Fibroblast of lung (primary cell): Measurements from ENCODE around the gene FAF2. TPM values are rescaled to one million over a fixed set of nuclear protein-coding genes. Genes with fewer than 3 reads are reported as not detected.

Source experiments
- DNase-seq, 2 donors: peaks; one replicate each; pipeline versions ENCODE4 v3.0.0 to v3.0.0-alpha.2; 2010; ENCODE audit warnings: low read depth in 2 of 2
- H2AFZ ChIP-seq: 2 replicates; pipeline ENCODE4 v1.5.1; 2012; ENCODE audit warnings: low read length, control low read depth, inconsistent platforms
- H3K27ac ChIP-seq: 2 replicates; pipeline ENCODE4 v1.5.1; 2011; ENCODE audit warnings: low read length, control low read depth; ENCODE audit not compliant: insufficient read depth
- H3K27me3 ChIP-seq: 2 replicates; pipeline ENCODE4 v1.5.1; 2011; ENCODE audit warnings: mild to moderate bottlenecking, low read length; ENCODE audit not compliant: control insufficient read depth, insufficient read depth
- H3K36me3 ChIP-seq: 2 replicates; pipeline ENCODE4 v1.5.1; 2011; ENCODE audit warnings: low read length; ENCODE audit not compliant: control insufficient read depth, insufficient read depth
- H3K4me1 ChIP-seq: 2 replicates; pipeline ENCODE4 v1.5.1; 2011; ENCODE audit warnings: low read length; ENCODE audit not compliant: control insufficient read depth, insufficient read depth; ENCODE audit errors: extremely low read depth
- H3K4me2 ChIP-seq: 2 replicates; pipeline ENCODE4 v1.5.1; 2011; ENCODE audit warnings: low read length, control low read depth; ENCODE audit not compliant: insufficient read depth; ENCODE audit errors: extremely low read depth
- H3K4me3 ChIP-seq, 4 experiments: fragments of 200-600 bp in 1 of 4; sonication (generic) in 1 of 4; replicated peaks in 1 of 4; 2 replicates each; pipeline ENCODE4 v1.5.1; 2011 to 2016; ENCODE audit warnings: low read length in 4 of 4, low read depth in 3 of 4, mild to moderate bottlenecking in 3 of 4, control low read depth in 2 of 4, inconsistent platforms in 1 of 4, mixed read lengths in 1 of 4; ENCODE audit not compliant: insufficient read depth in 1 of 4; ENCODE audit errors: control extremely low read depth in 1 of 4
- H3K79me2 ChIP-seq: 2 replicates; pipeline ENCODE4 v1.5.1; 2012; ENCODE audit warnings: mild to moderate bottlenecking, low read length, inconsistent platforms; ENCODE audit not compliant: control insufficient read depth, insufficient read depth
- H3K9ac ChIP-seq: 2 replicates; pipeline ENCODE4 v1.5.1; 2011; ENCODE audit warnings: mild to moderate bottlenecking, low read length, control low read depth; ENCODE audit not compliant: insufficient read depth
- H3K9me3 ChIP-seq: 2 replicates; pipeline ENCODE4 v1.5.1; 2012; ENCODE audit warnings: low read depth, low read length; ENCODE audit not compliant: control insufficient read depth, insufficient read depth
- H4K20me1 ChIP-seq: 2 replicates; pipeline ENCODE4 v1.5.1; 2011; ENCODE audit warnings: low read length; ENCODE audit not compliant: control insufficient read depth, insufficient read depth; ENCODE audit errors: extremely low read depth
- EZH2 ChIP-seq: IDR thresholded peaks from 2 replicates; pipeline ENCODE4 v1.5.1; 2012; ENCODE audit warnings: low read length, control low read depth, mild to moderate bottlenecking; ENCODE audit errors: missing control alignments
- polyA minus RNA-seq: library from RNA; depleted of rRNA, polyadenylated mRNA; stranded (reverse); fragments of >200 nt; gene quantifications from 2 replicates; pipeline ENCODE4 v1.2.3, GENCODE V29; 2011; ENCODE audit warnings: low replicate concordance
- polyA plus RNA-seq, 2 donors: library from polyadenylated mRNA; depleted of rRNA in 1 of 2; stranded (reverse) in 1 of 2; unstranded in 1 of 2; fragments of >200 nt; gene quantifications; 2 replicates each; pipeline ENCODE4 v1.2.1, GENCODE V29; 2011 to 2012; ENCODE audit warnings: missing spikeins in 1 of 2
- total RNA-seq: library from RNA; depleted of rRNA; stranded (reverse); fragments of >200 nt; gene quantifications from 2 replicates; pipeline ENCODE4 v1.2.1, GENCODE V29; 2014
- TF ChIP-seq, protein P1 (sequence below), 2 donors: IDR thresholded peaks in 1 of 2; conservative IDR thresholded peaks in 1 of 2; 1 replicate in 1 of 2; 2 replicates in 1 of 2; pipeline ENCODE4 v1.5.1; 2011 to 2012; ENCODE audit warnings: low read length in 2 of 2, control low read depth in 1 of 2, inconsistent platforms in 1 of 2, low read depth in 1 of 2, mild to moderate bottlenecking in 1 of 2

The FAF2 gene, protein sequence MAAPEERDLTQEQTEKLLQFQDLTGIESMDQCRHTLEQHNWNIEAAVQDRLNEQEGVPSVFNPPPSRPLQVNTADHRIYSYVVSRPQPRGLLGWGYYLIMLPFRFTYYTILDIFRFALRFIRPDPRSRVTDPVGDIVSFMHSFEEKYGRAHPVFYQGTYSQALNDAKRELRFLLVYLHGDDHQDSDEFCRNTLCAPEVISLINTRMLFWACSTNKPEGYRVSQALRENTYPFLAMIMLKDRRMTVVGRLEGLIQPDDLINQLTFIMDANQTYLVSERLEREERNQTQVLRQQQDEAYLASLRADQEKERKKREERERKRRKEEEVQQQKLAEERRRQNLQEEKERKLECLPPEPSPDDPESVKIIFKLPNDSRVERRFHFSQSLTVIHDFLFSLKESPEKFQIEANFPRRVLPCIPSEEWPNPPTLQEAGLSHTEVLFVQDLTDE
- total RNA-seq (35.4 and 38.5 TPM in 2 replicates), polyA plus RNA-seq (54.7 and 55.5 TPM in 2 replicates), polyA minus RNA-seq (29.8 and 30.6 TPM in 2 replicates)
- 34.2 and 35.5 TPM in 2 replicates for polyA plus RNA-seq (2012)

DNA sequence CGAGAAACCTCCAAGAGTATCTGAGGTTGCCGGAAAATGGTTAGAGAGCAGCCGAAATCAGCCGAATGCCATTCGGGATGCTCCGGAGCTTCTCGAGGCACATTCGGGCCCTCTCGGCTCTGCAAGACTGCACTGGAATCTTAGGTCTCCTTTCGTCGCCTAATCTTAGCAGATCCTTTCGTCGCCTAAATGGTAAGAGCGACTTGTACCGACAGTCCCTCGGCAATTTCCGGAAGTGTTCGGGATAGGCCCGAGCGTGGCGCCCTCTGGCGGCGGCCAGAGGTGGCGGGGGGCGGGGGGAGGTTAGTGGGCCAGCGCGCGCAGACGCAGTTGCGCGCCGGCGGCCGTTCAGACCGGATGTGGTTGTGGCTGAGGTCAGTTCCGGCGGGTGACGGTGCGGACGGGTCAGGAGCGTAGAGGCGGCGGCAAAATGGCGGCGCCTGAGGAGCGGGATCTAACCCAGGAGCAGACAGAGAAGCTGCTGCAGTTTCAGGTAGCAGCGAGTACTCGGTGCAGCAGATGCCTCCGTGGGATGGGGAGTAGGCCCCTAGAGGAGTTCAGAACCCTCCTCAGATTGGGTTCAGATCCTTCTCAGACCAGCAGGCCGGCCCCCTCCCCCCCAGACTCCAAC, at the start of gene FAF2:
FAF2 (plus strand) TSS at position 408 of the 631 bp plus-strand sequence; CDS start at position 431, 23 bp downstream.
- peak within 1 kb of the TSS; percentile 99 for H3K27ac ChIP-seq
- H3K4me1 ChIP-seq = peaks cover 3% of the 10 kb centered on the region
- peak; percentile 99 to 100 for DNase-seq
- peak within 1 kb of the TSS; percentile 88 for H2AFZ ChIP-seq
- H3K27me3 ChIP-seq = no peaks in the 10 kb centered on the region
- peak within 1 kb of the TSS; percentile 82 to 100 (median 94) for H3K4me3 ChIP-seq
- H4K20me1 ChIP-seq = no peaks in the 10 kb centered on the region
- peak within 1 kb of the TSS; percentile 99 for H3K9ac ChIP-seq
- TF ChIP-seq EZH2 = no peak
- TF ChIP-seq, protein P1, sequence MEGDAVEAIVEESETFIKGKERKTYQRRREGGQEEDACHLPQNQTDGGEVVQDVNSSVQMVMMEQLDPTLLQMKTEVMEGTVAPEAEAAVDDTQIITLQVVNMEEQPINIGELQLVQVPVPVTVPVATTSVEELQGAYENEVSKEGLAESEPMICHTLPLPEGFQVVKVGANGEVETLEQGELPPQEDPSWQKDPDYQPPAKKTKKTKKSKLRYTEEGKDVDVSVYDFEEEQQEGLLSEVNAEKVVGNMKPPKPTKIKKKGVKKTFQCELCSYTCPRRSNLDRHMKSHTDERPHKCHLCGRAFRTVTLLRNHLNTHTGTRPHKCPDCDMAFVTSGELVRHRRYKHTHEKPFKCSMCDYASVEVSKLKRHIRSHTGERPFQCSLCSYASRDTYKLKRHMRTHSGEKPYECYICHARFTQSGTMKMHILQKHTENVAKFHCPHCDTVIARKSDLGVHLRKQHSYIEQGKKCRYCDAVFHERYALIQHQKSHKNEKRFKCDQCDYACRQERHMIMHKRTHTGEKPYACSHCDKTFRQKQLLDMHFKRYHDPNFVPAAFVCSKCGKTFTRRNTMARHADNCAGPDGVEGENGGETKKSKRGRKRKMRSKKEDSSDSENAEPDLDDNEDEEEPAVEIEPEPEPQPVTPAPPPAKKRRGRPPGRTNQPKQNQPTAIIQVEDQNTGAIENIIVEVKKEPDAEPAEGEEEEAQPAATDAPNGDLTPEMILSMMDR (conservative IDR thresholded peaks at IDR 0.05 in 1 of 2, IDR thresholded peaks at IDR 0.05 in 1 of 2; ENCODE audit: low read depth in 1 of 2, low read length in 2 of 2) = peak; percentile 71 to 82
- H3K79me2 ChIP-seq = peaks cover 47% of the 10 kb centered on the region
- H3K36me3 ChIP-seq = no peaks in the 10 kb centered on the region
- H3K9me3 ChIP-seq = no peaks in the 10 kb centered on the region
- peak within 1 kb of the TSS; percentile 100 for H3K4me2 ChIP-seq

DNA sequence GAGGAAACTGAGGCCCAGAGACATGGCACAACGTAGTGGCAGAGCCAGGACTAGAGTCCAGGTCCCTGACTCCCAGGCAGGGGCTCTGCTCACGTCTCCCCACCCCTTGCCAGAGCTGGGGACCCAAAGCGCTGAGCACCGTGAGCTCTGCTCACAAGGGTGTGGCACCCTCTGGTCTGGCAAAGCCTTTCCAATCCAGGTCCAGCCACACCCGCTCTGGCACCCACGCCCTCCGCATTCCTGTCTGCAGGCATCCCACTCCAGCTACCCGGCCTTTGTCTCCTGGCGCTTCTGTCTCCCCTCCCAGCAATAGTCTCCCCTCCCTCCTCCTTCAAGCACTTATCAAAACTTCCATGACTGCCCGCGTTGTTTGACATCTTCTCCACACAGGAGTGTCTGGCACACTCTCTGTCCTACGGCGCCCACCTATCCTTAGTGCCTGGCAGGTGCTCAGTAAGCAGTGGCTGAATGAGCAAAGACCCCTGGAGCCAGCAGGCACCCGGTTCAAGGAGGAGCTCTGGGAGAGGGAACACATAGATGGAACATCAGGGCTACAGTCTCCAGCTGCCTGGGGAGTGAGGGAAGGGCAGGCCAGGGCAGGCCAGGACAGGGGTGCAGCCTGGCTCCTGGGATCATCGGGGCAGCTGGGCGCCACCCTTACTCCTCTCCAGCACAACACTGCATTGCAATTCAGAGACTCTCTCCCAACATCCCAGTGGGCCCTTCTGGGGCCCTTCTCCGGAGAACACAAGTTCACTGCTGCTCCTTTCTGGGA, 47.6 kb upstream of the FAF2 start:
- Histone ChIP-seq H3K27ac (no peak overlapping the region), H3K4me2 (no peak overlapping the region), H3K4me1 (no peaks in the 10 kb centered on the region), H4K20me1 (no peaks in the 10 kb centered on the region), H3K36me3 (peaks cover 7% of the 10 kb centered on the region), H3K27me3 (no peaks in the 10 kb centered on the region), H3K4me3 (no peak overlapping the region), H3K9ac (no peak overlapping the region), H3K79me2 (no peaks in the 10 kb centered on the region), H3K9me3 (no peaks in the 10 kb centered on the region), H2AFZ (no peak overlapping the region)
- no peak for DNase-seq
- TF ChIP-seq EZH2 = no peak
- TF ChIP-seq, protein P1 (conservative IDR thresholded peaks at IDR 0.05 in 1 of 2, IDR thresholded peaks at IDR 0.05 in 1 of 2; ENCODE audit: low read depth in 1 of 2, low read length in 2 of 2) = no peak
